Upper lobe of left lung (tissue), 6 donors: ENCODE measurements around the gene SORL1. TPM values are rescaled to one million over a fixed set of nuclear protein-coding genes. Genes with fewer than 3 reads are reported as not detected.

Experiments used
- ATAC-seq, 2 donors: fragments of 200-7000 bp; cut with Tn5 transposase; one replicate each; pipeline ENCODE4 v1.9.1; 2022; ENCODE audit warnings: mild to moderate bottlenecking in 2 of 2, moderate library complexity in 2 of 2; ENCODE audit not compliant: low FRiP score in 2 of 2
- DNase-seq, 2 donors: peaks; one replicate each; pipeline ENCODE4 v3.0.0-alpha.2; 2019 to 2020
- H3K27ac ChIP-seq, 4 donors: fragments of 200-600 bp; sonication (generic); one replicate each; pipeline ENCODE4 v1.5.1; 2016 to 2019
- H3K27me3 ChIP-seq, 4 donors: fragments of 200-600 bp; sonication (generic); one replicate each; pipeline ENCODE4 v1.5.1; 2017 to 2019
- H3K36me3 ChIP-seq, 4 donors: fragments of 200-600 bp; sonication (generic); one replicate each; pipeline ENCODE4 v1.5.1; 2016 to 2019
- H3K4me1 ChIP-seq, 4 donors: fragments of 200-600 bp; sonication (generic); one replicate each; pipeline ENCODE4 v1.5.1; 2018 to 2019
- H3K4me3 ChIP-seq, 4 donors: fragments of 200-600 bp; sonication (generic); one replicate each; pipeline ENCODE4 v1.5.1; 2017 to 2019; ENCODE audit warnings: mild to moderate bottlenecking in 2 of 4, moderate library complexity in 1 of 4
- H3K9me3 ChIP-seq, 4 donors: fragments of 200-600 bp; sonication (generic); one replicate each; pipeline ENCODE4 v1.5.1; 2018 to 2019
- EP300 ChIP-seq, 4 donors: sonication (generic); formaldehyde crosslinking; IDR thresholded peaks; one replicate each; pipeline ENCODE4 v1.5.1; 2017; ENCODE audit warnings: antibody characterized with exemption in 4 of 4, control low read depth in 2 of 4
- POLR2A ChIP-seq, 4 donors: fragments of 450-650 bp; IDR thresholded peaks; one replicate each; pipeline ENCODE4 v1.5.1; 2016 to 2017; ENCODE audit warnings: antibody characterized with exemption in 4 of 4, mild to moderate bottlenecking in 2 of 4
- POLR2AphosphoS5 ChIP-seq, 2 donors: sonication (generic); formaldehyde crosslinking; IDR thresholded peaks; one replicate each; pipeline ENCODE4 v1.5.1; 2017; ENCODE audit warnings: antibody characterized with exemption in 2 of 2
- WGBS, 2 donors: methylation state at CpG; one replicate each; pipeline ENCODE4 v1.1.5; 2017 to 2018; 5-methylcytosine and 5-hydroxymethylcytosine counted together
- total RNA-seq, 6 donors: library from RNA; depleted of rRNA in 4 of 6; stranded (reverse); fragments of >200 nt in 4 of 6; gene quantifications; one replicate each; pipeline versions ENCODE4 v1.1.0 to v1.2.1, GENCODE V29; 2016 to 2021
- TF ChIP-seq, protein P1 (sequence below), 6 experiments: fragments of 450-650 bp in 4 of 6; fragments of 200-600 bp in 2 of 6; sonication (generic) in 2 of 6; IDR thresholded peaks; one replicate each; pipeline ENCODE4 v1.5.1; 2016 to 2019; ENCODE audit warnings: antibody characterized with exemption in 6 of 6
- donor health status: DM: no; HTN: no; CAD: no; lungs with moderate emphysema.
- donor health status: DM: no; HTN: yes; CAD: no; lungs with severe emphysema.

The SORL1 gene
- total RNA-seq, 6 donors from 2014 or later: 33.3 to 85.9 (median 67.2) TPM

DNA sequence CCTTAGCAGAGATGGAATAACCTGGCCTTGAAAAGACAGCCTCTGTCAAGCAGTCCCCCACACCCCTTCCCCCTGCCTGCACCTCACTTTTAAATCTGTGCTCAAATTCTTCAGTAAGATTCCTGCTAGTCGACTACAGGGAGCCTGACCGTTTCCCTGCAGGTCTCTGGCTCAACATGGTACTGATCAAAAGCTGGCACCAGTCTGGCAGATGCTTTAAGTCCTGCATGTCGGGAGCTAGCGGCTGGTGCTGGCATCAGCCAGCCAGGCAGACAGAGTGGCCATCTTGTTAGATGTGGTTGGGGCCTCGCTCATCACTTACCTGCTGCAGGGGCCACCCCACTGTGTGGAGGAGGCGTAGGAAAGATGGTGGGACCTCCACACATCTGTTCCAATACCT, 205.0 kb downstream of the SORL1 start:
- Histone ChIP-seq H3K27ac (no peak overlapping the region), H3K9me3 (no peaks in the 10 kb centered on the region), H3K4me1 (peaks cover 2 to 22% (median 14%) of the 10 kb centered on the region in 4 donors), H3K36me3 (no peaks in the 10 kb centered on the region), H3K4me3 (no peak overlapping the region), H3K27me3 (no peaks in the 10 kb centered on the region)
- DNase-seq (peak in 1 of 2 donors; percentile 20), ATAC-seq (no peak)
- 91 to 97% methylated on average over 6 of the region's 6 CpGs for WGBS, 2 donors
- TF ChIP-seq POLR2AphosphoS5 (IDR thresholded peaks at IDR 0.05) (no peak), EP300 (IDR thresholded peaks at IDR 0.05) (no peak), POLR2A (IDR thresholded peaks at IDR 0.05) (no peak)
- TF ChIP-seq, protein P1, sequence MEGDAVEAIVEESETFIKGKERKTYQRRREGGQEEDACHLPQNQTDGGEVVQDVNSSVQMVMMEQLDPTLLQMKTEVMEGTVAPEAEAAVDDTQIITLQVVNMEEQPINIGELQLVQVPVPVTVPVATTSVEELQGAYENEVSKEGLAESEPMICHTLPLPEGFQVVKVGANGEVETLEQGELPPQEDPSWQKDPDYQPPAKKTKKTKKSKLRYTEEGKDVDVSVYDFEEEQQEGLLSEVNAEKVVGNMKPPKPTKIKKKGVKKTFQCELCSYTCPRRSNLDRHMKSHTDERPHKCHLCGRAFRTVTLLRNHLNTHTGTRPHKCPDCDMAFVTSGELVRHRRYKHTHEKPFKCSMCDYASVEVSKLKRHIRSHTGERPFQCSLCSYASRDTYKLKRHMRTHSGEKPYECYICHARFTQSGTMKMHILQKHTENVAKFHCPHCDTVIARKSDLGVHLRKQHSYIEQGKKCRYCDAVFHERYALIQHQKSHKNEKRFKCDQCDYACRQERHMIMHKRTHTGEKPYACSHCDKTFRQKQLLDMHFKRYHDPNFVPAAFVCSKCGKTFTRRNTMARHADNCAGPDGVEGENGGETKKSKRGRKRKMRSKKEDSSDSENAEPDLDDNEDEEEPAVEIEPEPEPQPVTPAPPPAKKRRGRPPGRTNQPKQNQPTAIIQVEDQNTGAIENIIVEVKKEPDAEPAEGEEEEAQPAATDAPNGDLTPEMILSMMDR (IDR thresholded peaks at IDR 0.05): no peak

DNA sequence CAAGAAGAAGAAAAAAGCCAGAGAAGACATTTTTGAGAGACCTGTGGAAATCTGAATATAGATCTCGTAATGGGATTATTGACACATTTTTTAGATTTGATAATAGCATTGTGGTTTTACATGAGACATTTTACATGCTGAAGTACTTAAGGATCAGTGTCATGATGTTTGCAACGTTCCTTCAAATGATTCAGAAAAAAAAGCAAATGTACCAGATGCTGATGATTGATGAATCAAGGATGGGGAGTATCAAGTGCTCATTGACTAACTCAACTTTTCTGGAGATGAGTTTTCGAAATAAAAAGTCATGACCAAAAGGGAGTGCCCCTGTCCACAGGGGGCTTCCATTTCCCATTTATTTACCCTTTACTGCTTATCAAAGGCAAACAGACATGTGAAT, 207.7 kb downstream of the SORL1 start:
- H3K4me3 ChIP-seq: no peak overlapping the region
- TF ChIP-seq, protein P1 (IDR thresholded peaks at IDR 0.05): no peak
- TF ChIP-seq EP300 (IDR thresholded peaks at IDR 0.05) (no peak), POLR2A (IDR thresholded peaks at IDR 0.05) (no peak), POLR2AphosphoS5 (IDR thresholded peaks at IDR 0.05) (no peak)
- 87 to 90% methylated on average over 3 of the region's 3 CpGs for WGBS, 2 donors
- no peak overlapping the region for H3K27ac ChIP-seq
- H3K9me3 ChIP-seq: no peaks in the 10 kb centered on the region
- H3K4me1 ChIP-seq: peaks cover 2 to 19% (median 12%) of the 10 kb centered on the region in 4 donors
- ATAC-seq (no peak), DNase-seq (no peak)
- H3K27me3 ChIP-seq: no peaks in the 10 kb centered on the region
- no peaks in the 10 kb centered on the region for H3K36me3 ChIP-seq

DNA sequence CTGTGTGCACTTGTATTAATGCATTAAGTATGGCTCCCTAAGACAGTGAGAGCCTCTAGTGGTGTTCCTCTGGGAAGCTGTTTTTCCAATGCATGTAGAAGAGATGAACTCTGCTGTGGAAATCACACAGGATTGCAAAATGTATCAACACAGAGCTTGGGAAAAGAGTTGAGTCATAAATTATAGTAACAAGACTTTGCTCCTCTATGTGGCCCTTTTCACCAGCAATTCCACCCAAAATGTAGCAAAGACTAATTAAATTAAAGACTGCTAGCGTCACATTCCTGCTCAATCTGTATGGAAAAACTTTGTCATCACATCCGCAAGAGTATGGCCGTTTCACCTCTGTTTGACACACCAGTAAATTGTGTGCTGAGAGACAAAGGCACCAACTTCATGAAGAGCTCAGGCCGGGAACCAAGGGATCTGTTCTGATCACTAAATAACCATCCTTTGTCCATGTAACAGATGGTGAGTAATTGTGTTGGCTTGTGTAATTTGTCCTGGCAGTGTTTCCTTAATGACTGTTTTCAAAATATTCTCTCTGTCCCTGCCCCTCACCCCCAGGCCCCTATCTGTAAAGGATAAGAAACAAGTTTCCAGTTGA, 209.9 kb downstream of the SORL1 start:
- ATAC-seq: no peak
- TF ChIP-seq, protein P1 (IDR thresholded peaks at IDR 0.05): no peak
- H3K36me3 ChIP-seq: no peaks in the 10 kb centered on the region
- no peaks in the 10 kb centered on the region for H3K27me3 ChIP-seq
- no peaks in the 10 kb centered on the region for H3K4me1 ChIP-seq
- no peaks in the 10 kb centered on the region for H3K9me3 ChIP-seq
- H3K4me3 ChIP-seq: no peak overlapping the region
- 68 to 76% methylated on average over 4 of the region's 4 CpGs for WGBS, 2 donors
- DNase-seq: no peak
- no peak overlapping the region for H3K27ac ChIP-seq

DNA sequence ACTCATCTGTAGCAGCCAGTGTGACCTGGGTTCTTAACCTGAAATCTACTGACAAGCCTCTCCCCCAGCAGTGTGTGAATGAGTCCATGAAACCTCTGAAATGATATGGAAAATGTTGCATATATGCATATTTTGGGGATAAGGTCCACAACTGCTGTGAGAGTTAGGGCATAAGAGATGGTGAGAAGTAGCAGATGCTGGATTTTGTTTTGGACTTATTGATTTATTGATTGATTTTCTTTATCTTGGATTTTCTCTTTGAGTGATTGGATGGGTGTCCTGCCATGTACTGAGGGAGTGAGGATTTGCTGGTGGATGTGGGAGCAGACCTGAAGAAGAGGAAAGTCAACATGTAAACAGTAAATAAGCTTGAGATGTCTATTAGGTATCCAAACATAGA, 212.0 kb downstream of the SORL1 start:
- Histone ChIP-seq H3K9me3 (no peaks in the 10 kb centered on the region), H3K27ac (no peak overlapping the region), H3K4me1 (no peaks in the 10 kb centered on the region), H3K4me3 (no peak overlapping the region), H3K27me3 (no peaks in the 10 kb centered on the region), H3K36me3 (no peaks in the 10 kb centered on the region)
- DNase-seq (no peak), ATAC-seq (no peak)
- no peak for TF ChIP-seq POLR2A (IDR thresholded peaks at IDR 0.05)
- TF ChIP-seq, protein P1 (IDR thresholded peaks at IDR 0.05): no peak
- no peak for TF ChIP-seq EP300 (IDR thresholded peaks at IDR 0.05)
- TF ChIP-seq POLR2AphosphoS5 (IDR thresholded peaks at IDR 0.05): no peak

DNA sequence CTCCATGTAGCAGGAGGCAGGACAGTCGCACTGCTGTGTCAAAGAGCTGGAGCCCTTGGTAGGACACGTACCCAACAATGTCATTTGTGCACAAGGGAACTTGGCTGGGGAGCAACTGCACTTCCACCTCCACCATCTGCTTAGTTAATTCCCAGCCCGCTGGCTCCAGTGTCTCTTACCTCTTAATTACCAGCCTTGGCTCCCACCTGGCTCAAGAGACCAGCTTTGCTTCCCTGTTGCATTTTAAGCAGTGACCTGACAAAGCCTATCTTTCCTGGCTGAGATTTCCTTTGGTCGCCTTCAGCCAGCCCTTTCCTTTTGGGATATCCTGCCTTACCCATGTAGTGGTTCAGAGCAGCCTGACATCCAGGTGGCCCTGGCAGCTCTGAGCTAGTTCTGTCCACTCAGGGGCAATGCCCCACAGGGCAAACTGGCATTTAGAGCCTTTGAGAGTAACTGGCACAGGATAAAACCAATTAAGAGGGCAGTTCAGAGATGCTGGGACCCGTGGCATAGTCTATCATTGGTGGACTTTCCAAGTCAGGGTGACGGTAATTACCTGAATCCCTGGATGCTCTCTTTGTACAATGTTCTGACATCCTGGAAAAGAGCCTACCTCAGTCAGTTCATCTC, 213.2 kb downstream of the SORL1 start:
- ATAC-seq: no peak
- Histone ChIP-seq H3K36me3 (no peaks in the 10 kb centered on the region), H3K4me3 (no peak overlapping the region), H3K27me3 (no peaks in the 10 kb centered on the region), H3K27ac (no peak overlapping the region), H3K4me1 (no peaks in the 10 kb centered on the region), H3K9me3 (no peaks in the 10 kb centered on the region)
- TF ChIP-seq POLR2A (IDR thresholded peaks at IDR 0.05) (no peak), EP300 (IDR thresholded peaks at IDR 0.05) (no peak), POLR2AphosphoS5 (IDR thresholded peaks at IDR 0.05) (no peak)
- TF ChIP-seq, protein P1 (IDR thresholded peaks at IDR 0.05): no peak
- DNase-seq: no peak
- WGBS, 2 donors: 87 to 89% methylated on average over 6 of the region's 6 CpGs
